SK-N-SH (cell line): ENCODE measurements around the gene TMEM267. TPM values are rescaled to one million over a fixed set of nuclear protein-coding genes. Genes with fewer than 3 reads are reported as not detected.
"Not testable (repeated sequence)": the region's sequence is repeated elsewhere in the genome, so short reads cannot be mapped to it uniquely, and the experiment has no call there.

Source experiments
- CTCF ChIA-PET: fragments of 300-600, 350-600 bp; formaldehyde crosslinking; extraction: SDS; loops from one replicate; lab custom pipeline; 2021; lab: Yijun Ruan, JAX
- POLR2A ChIA-PET: fragments of 350-600 bp; sonication (Branson Sonifier 250); formaldehyde crosslinking; extraction: SDS; loops from one replicate; lab custom pipeline; 2020; ENCODE audit warnings: antibody characterized with exemption, inconsistent platforms; lab: Yijun Ruan, JAX
- DNase-seq: peaks from one replicate; pipeline ENCODE4 v3.0.0; 2012
- H2AFZ ChIP-seq: fragments of 200-600 bp; sonication (generic); 2 replicates; pipeline ENCODE4 v1.8.1; 2016; ENCODE audit warnings: antibody characterized with exemption, mild to moderate bottlenecking, low read depth
- H3F3A ChIP-seq: fragments of 200-600 bp; sonication (generic); replicated peaks from 2 replicates; pipeline ENCODE3; 2016; ENCODE audit warnings: antibody characterized with exemption, mild to moderate bottlenecking; ENCODE audit not compliant: insufficient read depth
- H3K27ac ChIP-seq, 2 experiments: fragments of 200-500 bp in 1 of 2; fragments of 200-600 bp in 1 of 2; sonication (Bioruptor generic) in 1 of 2; sonication (generic), shearing (Covaris generic) in 1 of 2; 2 replicates each; pipeline versions ENCODE4 v1.5.1 to v1.6.1; 2014 to 2016; ENCODE audit warnings: low read depth in 2 of 2, inconsistent platforms in 1 of 2, low read length in 1 of 2, mild to moderate bottlenecking in 1 of 2, mixed read lengths in 1 of 2
- H3K27me3 ChIP-seq: fragments of 200-600 bp; sonication (generic), shearing (Covaris generic); 2 replicates; pipeline ENCODE4 v1.6.1; 2016; ENCODE audit warnings: mixed run types; ENCODE audit not compliant: insufficient read depth
- H3K36me3 ChIP-seq, 2 experiments: fragments of 200-500 bp in 1 of 2; fragments of 200-600 bp in 1 of 2; sonication (Bioruptor generic) in 1 of 2; sonication (generic) in 1 of 2; replicated peaks in 1 of 2; 2 replicates each; pipeline versions ENCODE3 to v1.5.1; 2014 to 2016; ENCODE audit warnings: low read length in 1 of 2, mild to moderate bottlenecking in 1 of 2; ENCODE audit not compliant: insufficient read depth in 2 of 2, control insufficient read depth in 1 of 2
- H3K4me1 ChIP-seq, 2 experiments: fragments of 200-500 bp in 1 of 2; fragments of 200-600 bp in 1 of 2; sonication (Bioruptor generic) in 1 of 2; sonication (generic), shearing (Covaris generic) in 1 of 2; 2 replicates each; pipeline versions ENCODE4 v1.5.1 to v1.6.1; 2014 to 2016; ENCODE audit warnings: low read depth in 1 of 2, low read length in 1 of 2, mixed run types in 1 of 2; ENCODE audit not compliant: insufficient read depth in 2 of 2, control insufficient read depth in 1 of 2
- H3K4me2 ChIP-seq: fragments of 200-600 bp; sonication (generic), shearing (Covaris generic); 2 replicates; pipeline ENCODE4 v1.6.1; 2017; ENCODE audit warnings: mixed run types
- H3K4me3 ChIP-seq, 2 experiments: fragments of 200-500 bp in 1 of 2; fragments of 200-600 bp in 1 of 2; sonication (Bioruptor generic) in 1 of 2; sonication (generic), shearing (Covaris generic) in 1 of 2; 2 replicates each; pipeline versions ENCODE4 v1.5.1 to v1.8.1; 2014 to 2016; ENCODE audit warnings: low read depth in 2 of 2, inconsistent platforms in 1 of 2, low read length in 1 of 2, mild to moderate bottlenecking in 1 of 2, mixed read lengths in 1 of 2, moderate library complexity in 1 of 2
- H3K79me2 ChIP-seq: fragments of 200-600 bp; sonication (generic); 2 replicates; pipeline ENCODE4 v1.8.1; 2017; ENCODE audit warnings: mild to moderate bottlenecking; ENCODE audit not compliant: insufficient read depth
- H3K9ac ChIP-seq: fragments of 200-600 bp; sonication (generic); 2 replicates; pipeline ENCODE4 v1.6.1; 2017; ENCODE audit warnings: mixed run types
- H3K9me2 ChIP-seq: fragments of 200-600 bp; sonication (generic); 2 replicates; pipeline ENCODE4 v1.6.1; 2017; ENCODE audit warnings: mixed run types
- H3K9me3 ChIP-seq: fragments of 200-600 bp; sonication (generic); 2 replicates; pipeline ENCODE4 v1.6.1; 2017; ENCODE audit warnings: mixed run types, mild to moderate bottlenecking, moderate library complexity
- H4K20me1 ChIP-seq: fragments of 200-600 bp; sonication (generic); 2 replicates; pipeline ENCODE4 v1.6.1; 2017; ENCODE audit warnings: mild to moderate bottlenecking, mixed run types; ENCODE audit not compliant: insufficient read depth
- CHD2 ChIP-seq: fragments of 150-350 bp; IDR thresholded peaks from 2 replicates; pipeline ENCODE4 v1.6.1; 2018; ENCODE audit warnings: low read length; ENCODE audit not compliant: partially characterized antibody
- ELF1 ChIP-seq: IDR thresholded peaks from 2 replicates; pipeline ENCODE4 v1.4.0; 2012
- POLR2AphosphoS5 ChIP-seq: IDR thresholded peaks from 2 replicates; pipeline ENCODE4 v1.6.1; 2012; ENCODE audit warnings: low read depth, low read length
- RCOR1 ChIP-seq: fragments of 150-350 bp; IDR thresholded peaks from 2 replicates; pipeline ENCODE4 v1.6.1; 2017; ENCODE audit warnings: antibody characterized with exemption, low read length
- TCF12 ChIP-seq: IDR thresholded peaks from 2 replicates; pipeline ENCODE4 v1.4.0; 2012
- WGBS: methylation state at CpG from one replicate; pipeline ENCODE4 v1.1.6; 2017; ENCODE audit warnings: low lambda C conversion rate; 5-methylcytosine and 5-hydroxymethylcytosine counted together
- polyA plus RNA-seq, 3 experiments: library from polyadenylated mRNA; depleted of rRNA; stranded (reverse); fragments of >200 nt; gene quantifications; 2 replicates each; pipeline ENCODE4 v1.2.3, GENCODE V29; 2012
- TF ChIP-seq, protein P1 (sequence below): IDR thresholded peaks from 2 replicates; pipeline ENCODE4; 2012
- TF ChIP-seq, protein P2 (sequence below): IDR thresholded peaks from 2 replicates; pipeline ENCODE4 v1.4.0; 2012; ENCODE audit warnings: low read depth
- TF ChIP-seq, protein P3 (sequence below): fragments of 150-350 bp; IDR thresholded peaks from 2 replicates; pipeline ENCODE4 v1.6.1; 2017; ENCODE audit warnings: antibody characterized with exemption, low read length, low read depth, borderline replicate concordance

The TMEM267 gene
- polyA plus RNA-seq, 1 of the 3 experiments (the other 2 are of a cell fraction), result 5.7 TPM

DNA sequence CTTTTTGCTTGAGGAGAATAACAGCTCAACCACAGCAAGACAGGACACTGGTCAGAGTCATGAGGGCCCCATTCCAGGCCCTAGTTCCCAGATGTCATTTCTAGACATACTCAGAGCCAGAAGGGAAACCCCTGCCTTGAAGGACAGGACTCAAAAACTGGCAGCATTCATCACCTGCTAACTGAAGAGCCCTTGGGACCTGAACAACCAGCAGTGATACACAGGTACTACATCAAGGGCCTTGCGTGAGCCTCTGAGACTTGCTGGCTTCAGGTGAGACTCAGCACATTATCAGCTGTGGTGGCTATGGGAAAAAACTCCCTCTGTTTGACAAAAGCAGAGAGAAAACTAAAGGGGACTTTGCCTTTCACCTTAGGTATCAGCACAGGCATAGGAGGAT, 22.6 kb downstream of the TMEM267 start (continued):
- TF ChIP-seq, protein P1, sequence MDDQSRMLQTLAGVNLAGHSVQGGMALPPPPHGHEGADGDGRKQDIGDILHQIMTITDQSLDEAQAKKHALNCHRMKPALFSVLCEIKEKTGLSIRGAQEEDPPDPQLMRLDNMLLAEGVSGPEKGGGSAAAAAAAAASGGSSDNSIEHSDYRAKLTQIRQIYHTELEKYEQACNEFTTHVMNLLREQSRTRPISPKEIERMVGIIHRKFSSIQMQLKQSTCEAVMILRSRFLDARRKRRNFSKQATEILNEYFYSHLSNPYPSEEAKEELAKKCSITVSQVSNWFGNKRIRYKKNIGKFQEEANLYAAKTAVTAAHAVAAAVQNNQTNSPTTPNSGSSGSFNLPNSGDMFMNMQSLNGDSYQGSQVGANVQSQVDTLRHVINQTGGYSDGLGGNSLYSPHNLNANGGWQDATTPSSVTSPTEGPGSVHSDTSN, result no peak
- no peak for TF ChIP-seq POLR2AphosphoS5
- TF ChIP-seq, protein P2, sequence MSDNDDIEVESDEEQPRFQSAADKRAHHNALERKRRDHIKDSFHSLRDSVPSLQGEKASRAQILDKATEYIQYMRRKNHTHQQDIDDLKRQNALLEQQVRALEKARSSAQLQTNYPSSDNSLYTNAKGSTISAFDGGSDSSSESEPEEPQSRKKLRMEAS, result no peak
- TF ChIP-seq, protein P3, sequence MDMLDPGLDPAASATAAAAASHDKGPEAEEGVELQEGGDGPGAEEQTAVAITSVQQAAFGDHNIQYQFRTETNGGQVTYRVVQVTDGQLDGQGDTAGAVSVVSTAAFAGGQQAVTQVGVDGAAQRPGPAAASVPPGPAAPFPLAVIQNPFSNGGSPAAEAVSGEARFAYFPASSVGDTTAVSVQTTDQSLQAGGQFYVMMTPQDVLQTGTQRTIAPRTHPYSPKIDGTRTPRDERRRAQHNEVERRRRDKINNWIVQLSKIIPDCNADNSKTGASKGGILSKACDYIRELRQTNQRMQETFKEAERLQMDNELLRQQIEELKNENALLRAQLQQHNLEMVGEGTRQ, result no peak
- no peak for TF ChIP-seq CHD2

DNA sequence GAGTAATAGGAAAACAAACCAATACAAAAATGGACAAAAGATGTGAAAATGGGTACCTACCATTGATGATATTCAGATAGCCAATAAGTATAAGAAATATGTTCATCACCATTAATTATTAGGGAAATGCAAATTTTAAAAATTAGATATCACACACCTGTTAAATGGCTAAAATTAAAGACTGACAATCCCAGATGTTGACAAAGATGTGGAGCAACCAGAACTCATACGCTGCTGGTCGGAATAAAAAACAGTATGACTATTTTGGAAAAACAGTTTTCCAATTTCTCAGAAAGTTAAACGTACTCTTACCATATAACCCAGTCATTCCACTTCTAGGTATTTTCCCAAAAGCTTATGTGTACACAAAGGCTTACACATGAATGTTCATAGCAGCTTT, 27.1 kb downstream of the TMEM267 start:
- POLR2A ChIA-PET, result no interaction called here

DNA sequence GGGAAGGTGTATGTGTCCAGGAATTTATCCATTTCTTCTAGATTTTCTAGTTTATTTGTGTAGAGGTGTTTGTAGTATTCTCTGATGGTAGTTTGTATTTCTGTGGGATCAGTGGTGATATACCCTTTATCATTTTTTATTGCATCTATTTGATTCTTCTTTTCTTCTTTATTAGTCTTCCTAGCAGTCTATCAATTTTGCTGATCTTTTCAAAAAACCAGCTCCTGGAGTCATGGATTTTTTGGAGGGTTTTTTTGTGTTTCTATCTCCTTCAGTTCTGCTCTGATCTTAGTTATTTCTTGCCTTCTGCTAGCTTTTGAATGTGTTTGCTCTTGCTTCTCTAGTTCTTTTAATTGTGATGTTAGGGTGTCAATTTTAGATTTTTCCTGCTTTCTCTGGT, 42.1 kb downstream of the TMEM267 start:
- H3K9me3 ChIP-seq, H3F3A ChIP-seq, POLR2A ChIA-PET, H3K4me2 ChIP-seq, H3K4me3 ChIP-seq, H3K27ac ChIP-seq, H3K27me3 ChIP-seq, DNase-seq, H3K4me1 ChIP-seq, H3K9me2 ChIP-seq, H4K20me1 ChIP-seq, CTCF ChIA-PET, H2AFZ ChIP-seq, H3K9ac ChIP-seq, H3K79me2 ChIP-seq: not testable (repeated sequence)
- peaks cover 10 to 25% of the 10 kb centered on the region in 2 experiments for H3K36me3 ChIP-seq

More for the DNA sequence above, 27.1 kb downstream of the TMEM267 start:
- Histone ChIP-seq H3K79me2 (no peaks in the 10 kb centered on the region; the same call in 1 of the 2 replicates), H3K9me3 (no peaks in the 10 kb centered on the region; the same call in 1 of the 2 replicates), H3K27me3 (no peaks in the 10 kb centered on the region), H3K4me1 (no peaks in the 10 kb centered on the region), H3K4me2 (no peak overlapping the region), H4K20me1 (no peaks in the 10 kb centered on the region), H3K36me3 (peaks cover 0 to 5% of the 10 kb centered on the region in 2 experiments), H3K9ac (no peak overlapping the region), H3K4me3 (no peak overlapping the region), H3F3A (peaks cover 3% of the 10 kb centered on the region), H2AFZ (no peak overlapping the region), H3K27ac (no peak overlapping the region), H3K9me2 (no peaks in the 10 kb centered on the region)
- TF ChIP-seq, protein P3, result no peak
- TF ChIP-seq RCOR1 (no peak), TCF12 (no peak), ELF1 (no peak)
- 96% methylated on average over 3 of the region's 3 CpGs for WGBS
- DNase-seq, result no peak
- CTCF ChIA-PET, result interaction anchor here (1.3 kb wide), 1 partner anchor 66 kb away, joined by 4 read pairs; no protein-coding TSS in a partner anchor
